Transverse colon (tissue), 4 donors: ENCODE data around the gene SERPINA3.

Experiments
- CTCF ChIP-seq, 5 experiments: fragments of 200-600 bp in 3 of 5; fragments of 450-650 bp in 2 of 5; sonication (generic) in 3 of 5; IDR thresholded peaks; 1 replicate in 2 of 5; 2 replicates in 3 of 5; pipeline ENCODE4 v1.5.1; 2016 to 2017; ENCODE audit warnings: antibody characterized with exemption in 5 of 5, inconsistent platforms in 3 of 5, mild to moderate bottlenecking in 2 of 5, moderate library complexity in 1 of 5
- POLR2A ChIP-seq: fragments of 450-650 bp; IDR thresholded peaks from one replicate; pipeline ENCODE4 v1.6.1; 2016; ENCODE audit warnings: antibody characterized with exemption, mild to moderate bottlenecking, moderate library complexity
- POLR2AphosphoS5 ChIP-seq, 3 donors: sonication (generic); formaldehyde crosslinking; IDR thresholded peaks; one replicate each; pipeline ENCODE4 v1.6.1; 2016; ENCODE audit warnings: antibody characterized with exemption in 3 of 3

- TF ChIP-seq CTCF (IDR thresholded peaks at IDR 0.05) = no peak
- no peak for TF ChIP-seq POLR2A
- no peak for TF ChIP-seq POLR2AphosphoS5 (IDR thresholded peaks at IDR 0.05)
Measured at GRCh38 chr14:94644102-94644535, 31.9 kb downstream of the SERPINA3 start.
